Cardiac muscle cell (in vitro differentiated cells and primary cell): ENCODE data around the gene VWC2L. TPM values are rescaled to one million over a fixed set of nuclear protein-coding genes. Genes with fewer than 3 reads are reported as not detected.
A peak's percentile ranks its signal among the peaks of the same experiment; 100 is the strongest.

Experiments
- DNase-seq, 2 donors: peaks; one replicate each; pipeline versions ENCODE4 v3.0.0 to v3.0.0-alpha.2; 2010 to 2017; ENCODE audit warnings: low read depth in 1 of 2, low spot score in 1 of 2
- H3K27ac ChIP-seq: fragments of 200-600 bp; sonication (generic); 2 replicates; pipeline ENCODE4 v1.5.1; 2016
- H3K27me3 ChIP-seq: fragments of 200-600 bp; sonication (generic); 2 replicates; pipeline ENCODE4 v1.6.0; 2016; ENCODE audit warnings: control low read depth
- H3K36me3 ChIP-seq: fragments of 200-600 bp; sonication (generic); 2 replicates; pipeline ENCODE4 v1.5.1; 2016; ENCODE audit warnings: control low read depth
- H3K4me1 ChIP-seq: fragments of 200-600 bp; sonication (generic); 2 replicates; pipeline ENCODE4 v1.8.1; 2017; ENCODE audit warnings: low read depth, mild to moderate bottlenecking, mixed run types
- H3K4me3 ChIP-seq: fragments of 200-600 bp; sonication (generic); 2 replicates; pipeline ENCODE4 v1.5.1; 2016; ENCODE audit warnings: mild to moderate bottlenecking
- H3K9me3 ChIP-seq: fragments of 200-600 bp; sonication (generic); 2 replicates; pipeline ENCODE4 v1.5.1; 2017; ENCODE audit warnings: low read depth, mild to moderate bottlenecking, control low read depth
- CTCF ChIP-seq: IDR thresholded peaks from 2 replicates; pipeline ENCODE4 v1.5.1; 2012; ENCODE audit warnings: low read depth, mild to moderate bottlenecking, low read length
- polyA plus RNA-seq: library from polyadenylated mRNA; unstranded; fragments of >200 nt; fragmentation: Nextera tagmentation; extraction: Ambion mirVana; gene quantifications from 2 replicates; pipeline ENCODE4 v1.2.1, GENCODE V29; 2016
- total RNA-seq: library from RNA; depleted of rRNA; stranded (reverse); fragments of >200 nt; gene quantifications from 2 replicates; pipeline ENCODE4 v1.2.3, GENCODE V29; 2016

VWC2L gene
- total and polyA plus RNA-seq, 2 experiments from 2014 or later: 0.10 to 0.24 TPM

GRCh38 chr2:214578442-214578841, 167.6 kb downstream of the VWC2L start:
- no peak overlapping the region for H3K27ac ChIP-seq

GRCh38 chr2:214579035-214579434, 168.2 kb downstream of the VWC2L start:
- no peak for TF ChIP-seq CTCF

More at GRCh38 chr2:214578442-214578841, 167.6 kb downstream of the VWC2L start:
- Histone ChIP-seq H3K4me1 (no peaks in the 10 kb centered on the region), H3K9me3 (no peaks in the 10 kb centered on the region), H3K27me3 (no peaks in the 10 kb centered on the region), H3K4me3 (no peak overlapping the region), H3K36me3 (no peaks in the 10 kb centered on the region)
- DNase-seq: no peak
- no peak for TF ChIP-seq CTCF

GRCh38 chr2:214587442-214587841, 176.6 kb downstream of the VWC2L start:
- H3K4me1 ChIP-seq: no peaks in the 10 kb centered on the region
- peak in 1 of 2 donors; percentile 35 for DNase-seq

More at GRCh38 chr2:214579035-214579434, 168.2 kb downstream of the VWC2L start:
- Histone ChIP-seq H3K4me1 (no peaks in the 10 kb centered on the region), H3K27me3 (no peaks in the 10 kb centered on the region), H3K27ac (no peak overlapping the region), H3K9me3 (no peaks in the 10 kb centered on the region), H3K36me3 (no peaks in the 10 kb centered on the region), H3K4me3 (no peak overlapping the region)
- no peak for DNase-seq

GRCh38 chr2:214591366-214591765, 180.5 kb downstream of the VWC2L start:
- Histone ChIP-seq H3K9me3 (no peaks in the 10 kb centered on the region), H3K4me1 (no peaks in the 10 kb centered on the region), H3K27me3 (no peaks in the 10 kb centered on the region), H3K27ac (no peak overlapping the region), H3K4me3 (no peak overlapping the region), H3K36me3 (no peaks in the 10 kb centered on the region)
- DNase-seq: no peak
- no peak for TF ChIP-seq CTCF

More at GRCh38 chr2:214587442-214587841, 176.6 kb downstream of the VWC2L start:
- H3K36me3 ChIP-seq: no peaks in the 10 kb centered on the region
- TF ChIP-seq CTCF: no peak
- no peaks in the 10 kb centered on the region for H3K27me3 ChIP-seq
- no peaks in the 10 kb centered on the region for H3K9me3 ChIP-seq
- no peak overlapping the region for H3K4me3 ChIP-seq
- no peak overlapping the region for H3K27ac ChIP-seq

GRCh38 chr2:214592011-214592410, 181.2 kb downstream of the VWC2L start:
- H3K27ac ChIP-seq: no peak overlapping the region
- no peaks in the 10 kb centered on the region for H3K27me3 ChIP-seq
- no peak overlapping the region for H3K4me3 ChIP-seq
- DNase-seq: no peak
- no peaks in the 10 kb centered on the region for H3K36me3 ChIP-seq
- no peaks in the 10 kb centered on the region for H3K9me3 ChIP-seq
- H3K4me1 ChIP-seq: no peaks in the 10 kb centered on the region
- no peak for TF ChIP-seq CTCF

GRCh38 chr2:214593727-214594126, 182.9 kb downstream of the VWC2L start:
- DNase-seq: peak; percentile 4 to 44
- TF ChIP-seq CTCF: no peak
- Histone ChIP-seq H3K9me3 (no peaks in the 10 kb centered on the region), H3K4me3 (no peak overlapping the region), H3K27me3 (no peaks in the 10 kb centered on the region), H3K27ac (no peak overlapping the region), H3K36me3 (no peaks in the 10 kb centered on the region), H3K4me1 (no peaks in the 10 kb centered on the region)
